ENCODE measurements around the gene CHN1.

CHN1 gene

DNA sequence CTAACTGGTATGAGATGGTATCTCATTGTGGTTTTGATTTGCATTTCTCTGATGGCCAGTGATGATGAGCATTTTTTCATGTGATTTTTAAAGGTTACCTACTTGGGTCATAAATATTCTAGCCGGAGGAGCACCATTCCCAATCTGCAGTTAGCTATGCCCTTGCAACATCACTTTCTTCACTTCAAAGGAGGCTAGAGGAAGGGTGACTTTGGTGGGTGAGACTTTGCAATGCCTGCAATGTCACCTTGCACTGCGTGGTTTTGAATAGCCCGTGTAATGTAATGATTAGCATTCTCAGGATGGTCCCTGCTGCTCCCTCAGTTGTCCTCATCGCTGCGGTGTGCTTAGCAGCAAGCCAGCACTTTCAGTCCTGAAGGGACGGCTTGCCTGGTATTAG is 184.8 kb downstream of the CHN1 start:
- no peak for DNase-seq

- no peak for DNase-seq
Measured at GRCh38 chr2:174815526-174815925, 189.7 kb downstream of the CHN1 start.

GRCh38 chr2:174812037-174812436 is 193.1 kb downstream of the CHN1 start:
- DNase-seq, result no peak

- DNase-seq, result no peak
Measured at GRCh38 chr2:174807931-174808330, 197.2 kb downstream of the CHN1 start.

DNA sequence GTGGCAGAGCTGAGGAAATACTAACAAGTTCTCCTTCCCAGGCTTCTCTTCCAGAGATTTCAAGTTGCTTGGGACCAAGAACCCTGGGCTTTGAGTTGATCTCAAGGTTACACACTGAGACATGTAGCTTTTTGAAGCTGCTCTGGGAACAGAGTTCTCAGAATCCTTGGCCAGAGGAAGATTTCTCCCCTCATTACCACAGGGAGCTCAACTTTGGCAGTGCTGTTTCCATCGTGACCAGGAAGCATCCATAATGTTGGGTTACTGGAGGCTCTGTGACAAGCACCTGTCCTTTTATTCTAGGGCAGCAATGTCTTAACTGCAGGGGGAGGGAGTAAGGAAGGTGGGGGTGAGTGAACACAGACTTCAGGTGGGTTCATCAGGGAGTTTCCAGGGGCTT is 199.4 kb downstream of the CHN1 start:
- DNase-seq, result no peak

DNA sequence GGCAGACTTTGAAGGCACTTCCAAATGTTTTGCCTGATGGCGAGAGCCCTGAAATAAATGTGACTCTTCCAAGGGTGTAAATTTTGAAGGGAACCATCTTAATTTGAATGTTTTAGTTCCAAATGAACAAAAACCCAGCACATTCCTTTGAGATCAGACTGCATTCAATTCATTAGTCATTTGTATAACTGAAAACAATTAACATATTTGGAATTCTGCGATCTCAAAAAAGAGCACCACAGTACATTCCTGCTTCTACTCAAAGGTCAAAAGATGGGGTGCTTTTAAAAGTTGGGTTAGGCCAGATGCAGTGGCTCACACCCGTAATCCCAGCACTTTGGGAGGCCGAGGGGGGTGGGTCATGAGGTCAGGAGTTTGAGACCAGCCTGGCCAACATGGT is 202.7 kb downstream of the CHN1 start:
- no peak for DNase-seq

- DNase-seq, result no peak
Measured at GRCh38 chr2:174800436-174801205, 204.6 kb downstream of the CHN1 start.

DNA sequence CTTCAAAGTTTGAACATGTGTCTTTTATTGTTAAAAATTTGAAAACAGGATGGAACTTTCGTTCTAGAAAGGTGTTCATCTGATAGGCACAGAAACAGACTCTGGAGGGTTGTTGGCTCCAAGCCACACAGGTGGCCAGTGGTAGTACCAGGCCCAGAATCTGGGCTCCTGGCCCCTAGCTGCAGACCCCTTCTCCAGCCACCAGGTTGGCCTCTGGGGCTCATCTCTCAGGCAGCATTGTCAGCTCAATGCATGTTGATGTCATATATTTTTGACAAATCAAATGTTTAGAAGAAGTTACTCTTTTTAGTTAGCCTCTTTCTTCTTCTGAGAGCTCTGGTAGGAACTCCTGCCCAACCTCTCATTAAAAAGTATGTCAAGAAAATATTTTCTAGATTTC is 206.4 kb downstream of the CHN1 start:
- DNase-seq, result no peak

DNA sequence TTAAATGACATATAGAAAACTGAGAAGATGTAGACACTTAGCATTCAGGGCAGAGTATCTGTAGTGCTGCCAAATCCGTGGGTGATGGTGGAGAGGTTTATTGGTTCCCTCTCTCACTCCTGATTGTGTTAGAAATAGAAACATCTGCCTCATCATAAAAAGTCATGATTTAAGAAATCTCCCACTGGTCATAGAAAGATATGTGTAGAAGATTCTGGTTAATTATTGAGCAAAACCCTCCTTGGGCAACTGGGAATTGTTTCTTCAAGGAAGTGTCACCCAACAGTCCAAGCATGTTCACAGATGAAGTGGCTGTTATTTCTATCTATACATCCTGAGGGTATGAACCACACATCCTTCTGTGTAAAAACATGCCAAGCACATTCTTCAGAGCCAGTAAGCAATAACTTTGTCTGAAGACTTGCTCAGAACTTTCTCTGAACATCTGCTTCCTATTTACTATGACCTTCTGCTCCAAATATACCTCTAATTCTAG is 207.4 kb downstream of the CHN1 start:
- DNase-seq, result no peak

- DNase-seq, result no peak
Measured at GRCh38 chr2:174796319-174796771, 208.8 kb downstream of the CHN1 start.

DNA sequence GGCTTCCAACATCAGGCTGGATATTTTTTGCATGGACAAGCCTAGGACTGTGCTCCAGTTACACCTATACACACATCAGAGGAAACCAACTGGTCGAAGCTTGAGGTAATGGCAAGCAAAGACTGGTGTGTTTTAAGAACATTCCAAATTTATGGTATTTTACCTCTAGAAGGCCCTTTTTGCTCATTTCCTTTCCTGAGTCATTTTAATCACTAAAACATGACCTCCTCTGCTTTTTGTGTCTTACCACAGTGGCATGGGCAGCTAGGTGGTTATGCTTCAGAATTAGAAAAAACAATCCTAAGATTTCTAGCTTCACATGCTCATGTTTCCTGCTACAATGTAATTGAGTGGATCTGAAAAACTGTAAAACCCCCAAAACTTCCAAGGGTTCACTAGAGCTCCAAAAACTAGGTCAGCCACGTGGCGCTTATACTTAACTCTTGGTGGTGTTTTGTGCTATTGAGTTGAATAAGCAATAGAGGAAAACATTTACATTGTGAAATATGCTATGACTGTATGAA is 210.3 kb downstream of the CHN1 start:
- DNase-seq, result no peak

- no peak for DNase-seq
Measured at GRCh38 chr2:174792309-174793025, 212.7 kb downstream of the CHN1 start.

DNA sequence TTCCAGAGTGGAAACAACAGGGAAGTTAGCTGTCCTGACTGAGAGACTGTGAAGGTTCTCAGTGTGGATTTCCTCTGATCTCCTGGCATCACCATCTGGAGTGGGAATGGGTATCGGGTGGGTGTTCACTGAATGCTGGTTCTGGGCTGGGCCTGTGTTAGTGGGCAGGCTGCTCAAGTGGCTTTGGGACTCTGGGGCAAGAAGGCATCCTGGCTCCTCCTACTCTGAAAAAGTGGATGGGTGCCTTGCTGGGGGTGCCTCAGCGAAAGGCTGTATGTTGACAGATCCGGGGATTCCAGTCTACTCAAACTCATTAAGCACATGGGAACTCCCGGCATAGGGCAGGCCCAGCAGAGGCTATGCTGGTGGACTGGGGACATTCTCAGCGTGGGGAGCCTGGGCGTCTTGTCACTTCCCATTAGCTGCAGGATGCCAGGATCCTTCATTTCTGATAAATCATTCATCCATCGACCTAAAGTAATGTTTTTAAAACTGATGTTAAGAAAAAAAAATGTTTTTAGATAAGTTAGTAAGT is 213.4 kb downstream of the CHN1 start:
- no peak for DNase-seq

DNA sequence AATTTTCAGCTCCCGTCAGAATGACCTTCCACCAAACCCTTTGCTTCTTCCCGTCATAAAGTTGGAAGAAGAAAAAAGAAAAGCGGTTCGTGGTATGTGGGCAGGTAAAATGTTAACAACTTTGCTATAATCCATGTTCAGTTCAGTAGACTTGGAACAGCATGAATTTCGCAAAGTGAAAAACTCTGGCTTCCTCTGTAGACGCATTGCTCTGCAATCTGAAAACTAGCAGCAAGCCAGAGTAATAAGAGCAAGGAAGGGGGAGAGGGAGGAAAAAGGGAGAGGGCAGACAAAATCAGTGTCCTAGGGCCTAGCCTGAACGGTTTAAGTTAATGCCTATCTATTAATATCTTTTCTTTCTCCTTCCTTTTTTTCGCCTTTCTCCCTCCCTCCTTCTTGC is 214.2 kb downstream of the CHN1 start:
- no peak for DNase-seq

- no peak for DNase-seq
Measured at GRCh38 chr2:174789001-174789400, 216.2 kb downstream of the CHN1 start.

DNA sequence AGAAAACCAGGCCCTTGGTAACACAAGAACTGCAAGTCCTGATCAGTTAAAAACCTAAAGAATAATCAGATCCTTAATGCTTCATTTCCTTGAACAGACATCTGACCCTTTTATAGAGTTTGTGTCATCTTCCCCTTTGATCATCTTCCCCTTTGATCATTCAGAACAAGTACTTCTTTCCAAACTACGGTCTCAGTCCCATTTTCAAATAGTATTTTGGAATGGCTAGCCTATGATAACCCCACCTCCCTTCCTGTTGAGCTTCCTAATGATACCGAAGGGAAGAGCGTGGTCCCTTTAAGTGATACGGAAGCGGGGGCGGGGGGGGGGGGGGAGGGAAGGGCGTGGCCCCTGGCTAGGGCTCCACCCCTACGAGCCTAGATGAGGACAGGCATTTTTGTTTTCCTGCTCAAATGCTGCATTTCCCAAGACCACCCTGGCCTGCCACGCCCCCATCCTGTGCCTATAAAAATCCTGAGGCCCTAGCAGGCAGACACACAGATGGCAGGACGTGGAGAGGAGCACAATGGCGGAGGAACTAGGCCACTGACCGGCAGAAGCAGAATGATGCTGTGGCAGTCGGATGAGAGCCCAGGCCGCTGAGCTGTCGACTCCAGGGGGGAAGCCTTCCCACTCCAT is 216.8 kb downstream of the CHN1 start:
- DNase-seq, result peak; percentile 18

- no peak for DNase-seq
Measured at GRCh38 chr2:174787487-174788205, 217.5 kb downstream of the CHN1 start.

DNA sequence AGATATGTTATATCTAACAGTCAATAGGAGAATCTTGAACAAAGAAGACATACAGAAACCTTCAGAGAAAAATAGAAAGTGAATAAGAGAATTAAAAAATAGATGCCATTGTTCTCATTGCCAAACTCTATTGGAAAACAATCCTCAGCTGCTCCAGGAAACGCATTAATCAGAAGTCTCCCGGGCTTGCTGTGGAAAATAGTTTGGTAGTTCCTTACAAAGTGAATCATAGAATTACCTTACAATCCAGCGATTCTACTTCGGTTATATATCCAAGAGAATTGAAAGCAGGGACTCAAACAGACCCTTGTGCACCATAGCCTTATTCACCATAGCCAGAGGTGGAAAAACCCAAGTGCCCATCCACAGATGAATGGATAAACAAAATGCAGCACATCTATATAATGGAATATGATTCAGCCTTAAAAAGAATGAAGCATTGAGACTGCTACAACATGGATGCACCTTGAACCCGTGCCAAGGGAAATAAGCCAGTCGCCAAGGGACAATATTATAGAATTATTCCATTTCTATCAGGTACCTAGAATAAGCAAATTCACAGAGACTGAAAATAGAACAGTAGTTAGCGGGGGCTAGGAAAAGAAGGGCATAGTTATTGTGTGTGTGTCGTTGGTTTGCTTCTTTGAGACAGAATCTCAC is 219.0 kb downstream of the CHN1 start:
- no peak for DNase-seq

DNA sequence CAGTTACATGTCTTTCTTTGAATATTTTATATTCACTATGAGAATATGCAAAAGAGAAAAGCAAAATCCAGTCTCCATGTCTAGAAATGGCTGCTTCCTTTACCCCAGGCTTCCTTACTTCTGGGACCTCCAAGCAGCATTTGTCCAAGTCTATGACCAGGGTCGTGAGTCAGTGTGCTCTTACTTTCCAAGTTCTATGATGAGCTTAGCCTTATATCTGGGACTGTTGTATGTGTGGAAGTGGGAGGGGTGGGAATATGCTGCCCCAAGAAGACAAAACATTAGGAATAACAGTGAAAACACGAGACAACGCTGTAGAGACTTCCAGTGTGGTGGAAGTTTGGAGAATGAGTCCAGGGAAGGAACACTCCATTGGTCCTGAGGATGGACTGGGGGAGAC is 219.7 kb downstream of the CHN1 start:
- no peak for DNase-seq

- no peak for DNase-seq
Measured at GRCh38 chr2:174784909-174785308, 220.3 kb downstream of the CHN1 start.

- DNase-seq, result no peak
Measured at GRCh38 chr2:174784316-174784715, 220.9 kb downstream of the CHN1 start.

- no peak for DNase-seq
Measured at GRCh38 chr2:174781996-174782395, 223.2 kb downstream of the CHN1 start.

Measured in central memory CD4-positive, alpha-beta T cell (primary cell).